GM12878 (cell line): Measurements from ENCODE around the gene TOX2. TPM values are rescaled to one million over a fixed set of nuclear protein-coding genes. Genes with fewer than 3 reads are reported as not detected.

ENCODE experiments used
- BMI1 ChIP-seq: fragments of 450-650 bp; IDR thresholded peaks from 2 replicates; pipeline ENCODE4 v1.6.1; 2016; ENCODE audit warnings: mild to moderate bottlenecking, moderate library complexity, borderline replicate concordance
- CBFB ChIP-seq: IDR thresholded peaks from 2 replicates; pipeline ENCODE4 v1.6.1; 2016; ENCODE audit warnings: antibody characterized with exemption, low read depth
- CBX3 ChIP-seq: fragments of 200-600 bp; sonication (generic); IDR thresholded peaks from 2 replicates; pipeline ENCODE4 v1.6.1; 2016; ENCODE audit warnings: low read depth, borderline replicate concordance
- CHD1 ChIP-seq: IDR thresholded peaks from 2 replicates; pipeline ENCODE4 v1.6.1; 2012; ENCODE audit warnings: low read depth, low read length, improper control_type of control experiment
- CREM ChIP-seq: IDR thresholded peaks from 2 replicates; pipeline ENCODE4 v1.6.1; 2014; ENCODE audit warnings: antibody characterized with exemption, low read depth
- E2F4 ChIP-seq: IDR thresholded peaks from 2 replicates; pipeline ENCODE4 v1.6.1; 2012; ENCODE audit warnings: low read depth, low read length, improper control_type of control experiment
- E2F8 ChIP-seq: fragments of 450-650 bp; IDR thresholded peaks from 2 replicates; pipeline ENCODE4 v1.6.1; 2018; ENCODE audit warnings: mild to moderate bottlenecking, low read depth, moderate library complexity; ENCODE audit not compliant: partially characterized antibody
- FOXM1 ChIP-seq: IDR thresholded peaks from 2 replicates; pipeline ENCODE4 v1.6.1; 2012; ENCODE audit warnings: low read depth, mild to moderate bottlenecking, inconsistent platforms, low read length, moderate library complexity
- GABPA ChIP-seq: IDR thresholded peaks from 2 replicates; pipeline ENCODE4 v1.6.1; 2014; ENCODE audit warnings: antibody characterized with exemption, low read depth, mild to moderate bottlenecking, inconsistent platforms
- GATAD2B ChIP-seq: fragments of 450-650 bp; conservative IDR thresholded peaks from 2 replicates; pipeline ENCODE4 v1.6.1; 2017; ENCODE audit warnings: low read depth, mild to moderate bottlenecking, moderate library complexity
- MEF2A ChIP-seq: IDR thresholded peaks from 2 replicates; pipeline ENCODE4 v1.6.1; 2011; ENCODE audit warnings: low read depth, mild to moderate bottlenecking, low read length, moderate library complexity; ENCODE audit not compliant: insufficient read depth
- MEF2B ChIP-seq: fragments of 450-650 bp; IDR thresholded peaks from 2 replicates; pipeline ENCODE4 v1.6.1; 2018; ENCODE audit warnings: mild to moderate bottlenecking, moderate library complexity; ENCODE audit not compliant: partially characterized antibody, poor library complexity, severe bottlenecking
- MXI1 ChIP-seq: fragments of 150-350 bp; IDR thresholded peaks from 2 replicates; pipeline ENCODE4 v1.6.1; 2011; ENCODE audit warnings: low read depth, mild to moderate bottlenecking, inconsistent platforms, low read length, improper control_type of control experiment
- NBN ChIP-seq: fragments of 450-650 bp; IDR thresholded peaks from 2 replicates; pipeline ENCODE4 v1.6.1; 2016
- NFYA ChIP-seq: IDR thresholded peaks from 2 replicates; pipeline ENCODE4 v1.6.1; 2011; ENCODE audit warnings: low read depth, mild to moderate bottlenecking, low read length, improper control_type of control experiment, borderline replicate concordance
- NR2F1 ChIP-seq: fragments of 450-650 bp; conservative IDR thresholded peaks from 2 replicates; pipeline ENCODE4 v1.6.1; 2017; ENCODE audit warnings: mild to moderate bottlenecking
- PBX3 ChIP-seq: IDR thresholded peaks from 2 replicates; pipeline ENCODE4 v1.6.1; 2011; ENCODE audit warnings: mild to moderate bottlenecking, low read depth, low read length, moderate library complexity; ENCODE audit not compliant: insufficient replicate concordance
- PKNOX1 ChIP-seq: fragments of 450-650 bp; IDR thresholded peaks from 2 replicates; pipeline ENCODE4 v1.6.1; 2016; ENCODE audit warnings: mild to moderate bottlenecking
- POLR2AphosphoS5 ChIP-seq: IDR thresholded peaks from 2 replicates; pipeline ENCODE4 v1.6.1; 2011; ENCODE audit warnings: mild to moderate bottlenecking, low read length, inconsistent platforms
- SIX5 ChIP-seq: IDR thresholded peaks from 2 replicates; pipeline ENCODE4 v1.6.1; 2011; ENCODE audit warnings: mild to moderate bottlenecking, low read depth, low read length, moderate library complexity; ENCODE audit not compliant: severe bottlenecking
- SMAD1 ChIP-seq: fragments of 450-650 bp; IDR thresholded peaks from 2 replicates; pipeline ENCODE4 v1.6.1; 2018; ENCODE audit warnings: mild to moderate bottlenecking, low read depth; ENCODE audit not compliant: partially characterized antibody
- SMC3 ChIP-seq: IDR thresholded peaks from 2 replicates; pipeline ENCODE4 v1.6.1; 2011; ENCODE audit warnings: low read length, improper control_type of control experiment, borderline replicate concordance
- STAT1 ChIP-seq: fragments of 450-650 bp; conservative IDR thresholded peaks from 2 replicates; pipeline ENCODE4 v1.6.1; 2014; ENCODE audit warnings: antibody characterized with exemption, mild to moderate bottlenecking
- TCF3 ChIP-seq: IDR thresholded peaks from 2 replicates; pipeline ENCODE4 v1.6.1; 2012; ENCODE audit warnings: low read depth, mild to moderate bottlenecking, low read length, borderline replicate concordance; ENCODE audit not compliant: insufficient read depth
- ZNF622 ChIP-seq: fragments of 450-650 bp; IDR thresholded peaks from 2 replicates; pipeline ENCODE4 v1.6.1; 2017; ENCODE audit warnings: mild to moderate bottlenecking, inconsistent platforms
- polyA plus RNA-seq, 11 experiments: library from polyadenylated mRNA; depleted of rRNA in 4 of 11; unstranded in 6 of 11; stranded (reverse) in 5 of 11; fragments of >200 nt; fragmentation: Nextera tagmentation in 4 of 11; fragmentation: Illumina TruSeq in 1 of 11; extraction: Ambion mirVana in 4 of 11; extraction: Trizol in 1 of 11; gene quantifications; 1 replicate in 1 of 11; 2 replicates in 10 of 11; pipeline versions ENCODE4 v1.2.1 to v1.2.3, GENCODE V29; 2011 to 2016; ENCODE audit warnings: inconsistent platforms in 2 of 11, missing spikeins in 2 of 11, low read depth in 1 of 11
- total RNA-seq, 4 experiments: library from RNA; depleted of rRNA in 3 of 4; stranded (reverse); fragments of >200 nt in 3 of 4; fragmentation: Illumina TruSeq in 1 of 4; extraction: Trizol in 1 of 4; gene quantifications; 2 replicates each; pipeline versions ENCODE4 v1.2.1 to v1.2.3, GENCODE V29; 2013 to 2021

TOX2 gene
- total and polyA plus RNA-seq, 10 of the 15 experiments (the other 5 are each of a cell fraction or from before 2014, with no cell fraction given), result 2.6 to 40.5 (median 7.9) TPM

GRCh38 chr20:43949741-43950618 is 35.3 kb downstream of the TOX2 start (continued):
- no peak for TF ChIP-seq STAT1
- TF ChIP-seq SIX5, result peak; percentile 4
- peak; percentile 63; the same call in 1 of the 2 replicates for TF ChIP-seq MEF2A
- TF ChIP-seq GABPA, result no peak
- TF ChIP-seq NBN, result 0 out of 2 replicates have a peak, but pooled peaks have one; percentile 71
- TF ChIP-seq E2F4, result no peak
- TF ChIP-seq NR2F1, result peak; percentile 46
- no peak for TF ChIP-seq ZNF622
- TF ChIP-seq FOXM1, result no peak
- TF ChIP-seq PBX3, result no peak
- TF ChIP-seq NFYA, result no peak
- TF ChIP-seq CHD1, result no peak
- TF ChIP-seq SMC3, result no peak; the same call in 1 of the 2 replicates
- no peak for TF ChIP-seq SMAD1
- TF ChIP-seq MXI1, result no peak
- TF ChIP-seq POLR2AphosphoS5, result no peak
- TF ChIP-seq CREM, result peak; percentile 22; the same call in 1 of the 2 replicates
- peak; percentile 72 for TF ChIP-seq MEF2B
- peak; percentile 77; the same call in 1 of the 2 replicates for TF ChIP-seq CBFB
- no peak for TF ChIP-seq E2F8
- peak; percentile 46; the same call in 1 of the 2 replicates for TF ChIP-seq GATAD2B
- TF ChIP-seq PKNOX1, result no peak
- TF ChIP-seq TCF3, result no peak
- TF ChIP-seq BMI1, result no peak
- TF ChIP-seq CBX3, result no peak
